PC-3 (cell line): ENCODE data around the gene OR6Q1. TPM values are rescaled to one million over a fixed set of nuclear protein-coding genes. Genes with fewer than 3 reads are reported as not detected.
A peak's percentile ranks its signal among the peaks of the same experiment; 100 is the strongest.

Experiments used
- ATAC-seq: fragments of 200-7000 bp; cut with Tn5 transposase; 2 replicates; pipeline ENCODE4 v1.9.1; 2020; ENCODE audit warnings: mild to moderate bottlenecking, moderate library complexity
- BruUV-seq: library from RNA; stranded (reverse); fragments of 400-500 nt; replicated peaks from 2 replicates; lab custom pipeline; 2021; lab: Mats Ljungman, UMichigan
- CTCF ChIA-PET: fragments of 300-600 bp; sonication (Branson Sonifier 250); formaldehyde crosslinking; loops from one replicate; lab custom pipeline; 2022; ENCODE audit warnings: antibody characterized with exemption; lab: Charles Lee
- POLR2A ChIA-PET: fragments of 300-600 bp; sonication (Branson Sonifier 250); formaldehyde crosslinking; loops from one replicate; lab custom pipeline; 2022; ENCODE audit warnings: antibody characterized with exemption; ENCODE audit not compliant: unreplicated experiment; lab: Charles Lee
- DNase-seq: peaks from one replicate; pipeline ENCODE4 v3.0.0-alpha.2; 2015
- H2AFZ ChIP-seq: fragments of 300-600 bp; sonication (generic); 2 replicates; pipeline ENCODE4 v1.6.0; 2016; ENCODE audit warnings: antibody characterized with exemption, low read length
- H3F3A ChIP-seq: fragments of 300-600 bp; sonication (generic); one replicate; pipeline ENCODE4 v1.6.0; 2017; ENCODE audit warnings: antibody characterized with exemption, low read length, control low read depth, mild to moderate bottlenecking; ENCODE audit not compliant: unreplicated experiment
- H3K27ac ChIP-seq: fragments of 300-600 bp; sonication (generic); 2 replicates; pipeline ENCODE4 v1.5.1; 2016; ENCODE audit warnings: mild to moderate bottlenecking, low read length
- H3K27me3 ChIP-seq: fragments of 300-600 bp; sonication (generic); 2 replicates; pipeline ENCODE4 v1.6.1; 2016; ENCODE audit warnings: low read length, mixed read lengths
- H3K36me3 ChIP-seq: fragments of 300-600 bp; sonication (generic); 2 replicates; pipeline ENCODE4 v1.6.1; 2016; ENCODE audit warnings: low read depth, mixed run types, low read length, mixed read lengths
- H3K4me1 ChIP-seq: fragments of 300-600 bp; sonication (generic); 2 replicates; pipeline ENCODE4 v1.5.1; 2016; ENCODE audit warnings: low read length; ENCODE audit not compliant: insufficient read depth
- H3K4me2 ChIP-seq: fragments of 300-600 bp; sonication (generic); 2 replicates; pipeline ENCODE4 v1.6.0; 2016; ENCODE audit warnings: low read length
- H3K4me3 ChIP-seq: fragments of 300-600 bp; sonication (generic); 2 replicates; pipeline ENCODE4 v1.5.1; 2016; ENCODE audit warnings: mild to moderate bottlenecking, low read length, mixed read lengths
- H3K79me2 ChIP-seq: fragments of 300-600 bp; sonication (generic); 2 replicates; pipeline ENCODE4 v1.6.1; 2017; ENCODE audit warnings: low read length, mixed read lengths
- H3K9ac ChIP-seq: fragments of 300-600 bp; sonication (generic); 2 replicates; pipeline ENCODE4 v1.6.0; 2016; ENCODE audit warnings: mild to moderate bottlenecking, low read length
- H3K9me2 ChIP-seq: fragments of 300-600 bp; sonication (generic); replicated peaks from 2 replicates; pipeline ENCODE4 v1.6.1; 2016; ENCODE audit warnings: mixed run types, low read length, mixed read lengths
- H3K9me3 ChIP-seq: fragments of 300-600 bp; sonication (generic); 2 replicates; pipeline ENCODE4 v1.6.1; 2016; ENCODE audit warnings: low read length, mixed read lengths
- H4K20me1 ChIP-seq: fragments of 300-600 bp; sonication (generic); 2 replicates; pipeline ENCODE4 v1.6.1; 2016; ENCODE audit warnings: low read length, mixed read lengths
- EZH2 ChIP-seq: fragments of 300-600 bp; sonication (generic); IDR thresholded peaks from one replicate; pipeline ENCODE4 v1.6.1; 2017; ENCODE audit warnings: antibody characterized with exemption, mild to moderate bottlenecking, low read length; ENCODE audit not compliant: unreplicated experiment
- EZH2phosphoT487 ChIP-seq: fragments of 300-600 bp; sonication (generic); IDR thresholded peaks from 2 replicates; pipeline ENCODE4 v1.6.1; 2018; ENCODE audit warnings: mild to moderate bottlenecking, antibody characterized with exemption, low read length, borderline replicate concordance
- intact Hi-C: fragments of 100-400 bp; cut with micrococcal nuclease; formaldehyde crosslinking; loops from 2 replicates; pipeline ENCODE4 v1.9.0; 2023
- total RNA-seq: library from RNA; depleted of rRNA; stranded (reverse); fragments of >200 nt; gene quantifications from 2 replicates; pipeline ENCODE4 v1.2.3, GENCODE V29; 2014
- TF ChIP-seq, protein P1 (sequence below): fragments of 300-600 bp; sonication (generic); conservative IDR thresholded peaks from 2 replicates; pipeline ENCODE4 v1.5.1; 2017; ENCODE audit warnings: antibody characterized with exemption, low read depth, mild to moderate bottlenecking, low read length

OR6Q1 gene
- total RNA-seq, 1 experiment from 2014 or later: not detected

DNA sequence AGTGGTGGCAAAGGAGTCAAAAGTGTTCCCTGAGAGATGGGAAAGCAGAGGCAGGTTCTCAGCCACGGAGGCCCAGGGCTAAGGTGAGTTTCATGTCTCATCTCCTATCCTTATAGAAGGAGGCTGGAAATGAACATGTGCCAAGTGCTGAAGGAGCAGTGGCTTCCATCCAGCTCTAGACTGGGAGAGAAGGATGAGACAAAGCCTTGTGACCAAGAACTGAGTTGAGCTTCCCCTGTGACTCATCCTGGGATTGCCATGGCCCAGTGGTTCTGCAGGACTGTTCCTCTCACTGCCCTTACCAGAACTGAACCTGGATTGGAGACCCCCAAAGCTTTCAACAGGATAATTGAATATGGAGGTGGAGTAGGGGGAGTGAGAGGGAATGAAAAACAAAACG is 23.8 kb upstream of the OR6Q1 start:
- no peak overlapping the region for H3K4me2 ChIP-seq
- H4K20me1 ChIP-seq: no peaks in the 10 kb centered on the region
- no peaks in the 10 kb centered on the region for H3K9me3 ChIP-seq
- H3K36me3 ChIP-seq: no peaks in the 10 kb centered on the region
- ChIA-PET CTCF (no interaction called here), POLR2A (no interaction called here)
- H3K9ac ChIP-seq: no peak overlapping the region
- no peaks in the 10 kb centered on the region for H3F3A ChIP-seq
- peaks cover 18% of the 10 kb centered on the region; the same call in 1 of the 2 replicates for H3K27me3 ChIP-seq
- no peaks in the 10 kb centered on the region for H3K79me2 ChIP-seq
- H3K4me1 ChIP-seq: no peaks in the 10 kb centered on the region
- no peak for TF ChIP-seq EZH2
- no peak for TF ChIP-seq EZH2phosphoT487
- TF ChIP-seq, protein P1, sequence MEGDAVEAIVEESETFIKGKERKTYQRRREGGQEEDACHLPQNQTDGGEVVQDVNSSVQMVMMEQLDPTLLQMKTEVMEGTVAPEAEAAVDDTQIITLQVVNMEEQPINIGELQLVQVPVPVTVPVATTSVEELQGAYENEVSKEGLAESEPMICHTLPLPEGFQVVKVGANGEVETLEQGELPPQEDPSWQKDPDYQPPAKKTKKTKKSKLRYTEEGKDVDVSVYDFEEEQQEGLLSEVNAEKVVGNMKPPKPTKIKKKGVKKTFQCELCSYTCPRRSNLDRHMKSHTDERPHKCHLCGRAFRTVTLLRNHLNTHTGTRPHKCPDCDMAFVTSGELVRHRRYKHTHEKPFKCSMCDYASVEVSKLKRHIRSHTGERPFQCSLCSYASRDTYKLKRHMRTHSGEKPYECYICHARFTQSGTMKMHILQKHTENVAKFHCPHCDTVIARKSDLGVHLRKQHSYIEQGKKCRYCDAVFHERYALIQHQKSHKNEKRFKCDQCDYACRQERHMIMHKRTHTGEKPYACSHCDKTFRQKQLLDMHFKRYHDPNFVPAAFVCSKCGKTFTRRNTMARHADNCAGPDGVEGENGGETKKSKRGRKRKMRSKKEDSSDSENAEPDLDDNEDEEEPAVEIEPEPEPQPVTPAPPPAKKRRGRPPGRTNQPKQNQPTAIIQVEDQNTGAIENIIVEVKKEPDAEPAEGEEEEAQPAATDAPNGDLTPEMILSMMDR: no peak
- no peak overlapping the region for H3K27ac ChIP-seq
- ATAC-seq (no peak), DNase-seq (peak; percentile 33)
- H3K4me3 ChIP-seq: no peak overlapping the region
- BruUV-seq: no TSS peak
- intact Hi-C loops: no loop called here
- H2AFZ ChIP-seq: no peak overlapping the region
- H3K9me2 ChIP-seq: no peaks in the 10 kb centered on the region

DNA sequence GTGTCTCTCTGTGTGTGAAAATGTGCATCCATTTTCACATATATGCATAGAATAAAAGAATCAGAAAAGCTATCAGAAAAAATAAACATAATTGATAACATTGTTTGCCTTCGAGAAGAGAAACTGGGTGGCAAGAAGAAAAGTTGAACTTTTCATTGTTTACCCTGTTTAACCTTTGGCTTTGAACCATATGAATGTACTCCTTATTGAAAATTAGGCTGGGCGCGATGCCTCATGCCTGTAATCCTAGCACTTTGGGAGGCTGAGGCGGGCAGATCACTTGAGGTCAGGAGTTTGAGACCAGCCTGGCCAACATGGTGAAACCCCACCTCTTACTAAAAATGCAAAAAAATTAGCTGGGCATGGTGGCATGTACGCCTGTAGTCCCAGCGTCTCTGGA is 19.0 kb upstream of the OR6Q1 start:
- no peak for DNase-seq
- H3K36me3 ChIP-seq: no peaks in the 10 kb centered on the region
- CTCF ChIA-PET: no interaction called here
- no peak overlapping the region for H3K4me2 ChIP-seq
- H3K27me3 ChIP-seq: peaks cover 7% of the 10 kb centered on the region; the same call in 1 of the 2 replicates
- POLR2A ChIA-PET: no interaction called here
- no peaks in the 10 kb centered on the region for H3K4me1 ChIP-seq
- no peak overlapping the region for H3K27ac ChIP-seq
- H3K79me2 ChIP-seq: no peaks in the 10 kb centered on the region
- no peak overlapping the region for H2AFZ ChIP-seq
- no peak for ATAC-seq
- H3K4me3 ChIP-seq: no peak overlapping the region
- H3F3A ChIP-seq: no peaks in the 10 kb centered on the region
- no peaks in the 10 kb centered on the region for H3K9me3 ChIP-seq
- TF ChIP-seq, protein P1: no peak
- TF ChIP-seq EZH2: no peak
- TF ChIP-seq EZH2phosphoT487: no peak
- no peaks in the 10 kb centered on the region for H3K9me2 ChIP-seq
- no TSS peak for BruUV-seq
- H4K20me1 ChIP-seq: no peaks in the 10 kb centered on the region
- no peak overlapping the region for H3K9ac ChIP-seq
- intact Hi-C loops: no loop called here

DNA sequence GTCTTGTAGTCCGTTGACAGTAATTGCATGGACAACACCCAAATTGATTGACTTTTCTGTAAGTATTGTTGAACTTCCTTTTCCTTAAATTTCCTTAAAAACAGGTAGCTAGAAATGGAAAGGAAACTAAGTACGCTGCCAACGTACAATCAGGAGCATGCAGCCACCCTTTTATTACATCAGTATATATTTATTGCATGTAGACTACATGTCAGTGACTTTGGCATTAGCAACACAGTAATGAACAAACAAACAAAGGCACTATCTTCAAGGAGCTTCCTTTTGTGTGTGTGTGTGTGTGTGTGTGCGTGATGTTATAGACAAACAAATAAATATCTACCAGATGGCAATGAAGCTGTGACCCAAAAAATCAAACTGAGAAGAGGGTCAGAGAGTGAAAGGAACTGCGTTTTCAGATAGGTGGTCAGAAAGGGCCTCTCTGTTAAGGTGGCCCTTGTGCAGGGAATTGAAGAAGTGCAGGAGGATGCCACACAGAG is 7.3 kb upstream of the OR6Q1 start, which contains the start of gene OR9Q1:
TSS of gene OR9Q1 (plus strand) at position 447 of the 497 bp plus-strand sequence. CDS start 155,564 bp downstream, outside the sequence.
- H3K27me3 ChIP-seq: peaks cover 54% of the 10 kb centered on the region
- no peaks in the 10 kb centered on the region for H4K20me1 ChIP-seq
- H3K4me1 ChIP-seq: no peaks in the 10 kb centered on the region
- intact Hi-C loops: no loop called here
- ATAC-seq (no peak), DNase-seq (no peak)
- BruUV-seq: no TSS peak
- no peak within 1 kb of the TSS for H2AFZ ChIP-seq
- POLR2A ChIA-PET: no interaction called here
- CTCF ChIA-PET: no interaction called here
- no peak within 1 kb of the TSS for H3K9ac ChIP-seq
- no peak within 1 kb of the TSS for H3K27ac ChIP-seq
- H3K9me3 ChIP-seq: no peaks in the 10 kb centered on the region
- H3K4me2 ChIP-seq: no peak within 1 kb of the TSS
- H3K4me3 ChIP-seq: no peak within 1 kb of the TSS
- H3K36me3 ChIP-seq: no peaks in the 10 kb centered on the region
- TF ChIP-seq, protein P1: no peak
- H3F3A ChIP-seq: no peaks in the 10 kb centered on the region
- H3K9me2 ChIP-seq: no peaks in the 10 kb centered on the region
- H3K79me2 ChIP-seq: no peaks in the 10 kb centered on the region
